HL-60 (cell line): ENCODE data around the gene ANKRD11.

Experiments
- DNase-seq, 2 experiments: peaks; one replicate each; pipeline ENCODE4 v3.0.0-alpha.2; 2010 to 2020; ENCODE audit warnings: low read depth in 1 of 2, low spot score in 1 of 2
- H3K27ac ChIP-seq: fragments of 250-450 bp; sonication (Bioruptor Pico); replicated peaks from 2 replicates; pipeline ENCODE4 v1.5.1; 2020; ENCODE audit warnings: mild to moderate bottlenecking, moderate library complexity
- H3K27me3 ChIP-seq: fragments of 250-450 bp; sonication (Bioruptor Pico); 2 replicates; pipeline ENCODE4 v1.5.1; 2021; ENCODE audit warnings: mild to moderate bottlenecking, moderate library complexity; ENCODE audit not compliant: insufficient read depth, poor library complexity, severe bottlenecking
- H3K4me3 ChIP-seq: replicated peaks from 2 replicates; pipeline ENCODE4 v1.5.1; 2011; ENCODE audit warnings: mild to moderate bottlenecking, control low read depth, low read length; ENCODE audit not compliant: insufficient read depth
- CTCF ChIP-seq: IDR thresholded peaks from one replicate; pipeline ENCODE4 v1.5.1; 2011; ENCODE audit warnings: low read length, control low read depth, inconsistent platforms; ENCODE audit not compliant: insufficient read depth
- GABPA ChIP-seq: IDR thresholded peaks from 2 replicates; pipeline ENCODE4 v1.6.1; 2012; ENCODE audit warnings: low read depth
- POLR2AphosphoS5 ChIP-seq: IDR thresholded peaks from 2 replicates; pipeline ENCODE4 v1.6.1; 2012; ENCODE audit warnings: low read depth
- REST ChIP-seq: IDR thresholded peaks from 2 replicates; pipeline ENCODE4 v1.6.1; 2012; ENCODE audit warnings: low read depth; ENCODE audit not compliant: insufficient replicate concordance
- SPI1 ChIP-seq: IDR thresholded peaks from 2 replicates; pipeline ENCODE4 v1.6.1; 2012; ENCODE audit warnings: low read depth, mild to moderate bottlenecking, borderline replicate concordance

The ANKRD11 gene

GRCh38 chr16:89411335-89411850 is 79.0 kb downstream of the ANKRD11 start:
- Histone ChIP-seq H3K4me3 (no peak overlapping the region), H3K27me3 (no peaks in the 10 kb centered on the region), H3K27ac (no peak overlapping the region; the same call in 1 of the 2 replicates)
- DNase-seq, result peak in 1 of 2 experiments; percentile 17
- no peak for TF ChIP-seq GABPA
- TF ChIP-seq REST, result no peak
- TF ChIP-seq CTCF, result no peak
- no peak for TF ChIP-seq POLR2AphosphoS5
- TF ChIP-seq SPI1, result no peak

- no peak overlapping the region; the same call in 1 of the 2 replicates for H3K27ac ChIP-seq
- no peak overlapping the region for H3K4me3 ChIP-seq
- DNase-seq, result no peak
Measured at GRCh38 chr16:89410794-89411309, 79.5 kb downstream of the ANKRD11 start.

More at GRCh38 chr16:89410794-89411309, 79.5 kb downstream of the ANKRD11 start:
- H3K27me3 ChIP-seq, result no peaks in the 10 kb centered on the region
- TF ChIP-seq GABPA, result no peak
- no peak for TF ChIP-seq CTCF
- TF ChIP-seq REST, result no peak
- no peak for TF ChIP-seq POLR2AphosphoS5
